H54 (cell line): Measurements from ENCODE around the gene TP53RK.
A peak's percentile ranks its signal among the peaks of the same experiment; 100 is the strongest.

Experiments used
- DNase-seq: peaks from one replicate; pipeline ENCODE4 v3.0.0; 2011; ENCODE audit warnings: low spot score, mixed read lengths; ENCODE audit not compliant: insufficient read length
- FAIRE-seq: peaks from 3 replicates; lab custom pipeline; 2011; peaks lifted over from hg19 to GRCh38; lab: Jason Lieb, UNC
- POLR2A ChIP-seq: IDR thresholded peaks from 2 replicates; pipeline ENCODE4 v1.6.1; 2011; ENCODE audit warnings: low read depth, mild to moderate bottlenecking, low read length

Gene TP53RK

DNA sequence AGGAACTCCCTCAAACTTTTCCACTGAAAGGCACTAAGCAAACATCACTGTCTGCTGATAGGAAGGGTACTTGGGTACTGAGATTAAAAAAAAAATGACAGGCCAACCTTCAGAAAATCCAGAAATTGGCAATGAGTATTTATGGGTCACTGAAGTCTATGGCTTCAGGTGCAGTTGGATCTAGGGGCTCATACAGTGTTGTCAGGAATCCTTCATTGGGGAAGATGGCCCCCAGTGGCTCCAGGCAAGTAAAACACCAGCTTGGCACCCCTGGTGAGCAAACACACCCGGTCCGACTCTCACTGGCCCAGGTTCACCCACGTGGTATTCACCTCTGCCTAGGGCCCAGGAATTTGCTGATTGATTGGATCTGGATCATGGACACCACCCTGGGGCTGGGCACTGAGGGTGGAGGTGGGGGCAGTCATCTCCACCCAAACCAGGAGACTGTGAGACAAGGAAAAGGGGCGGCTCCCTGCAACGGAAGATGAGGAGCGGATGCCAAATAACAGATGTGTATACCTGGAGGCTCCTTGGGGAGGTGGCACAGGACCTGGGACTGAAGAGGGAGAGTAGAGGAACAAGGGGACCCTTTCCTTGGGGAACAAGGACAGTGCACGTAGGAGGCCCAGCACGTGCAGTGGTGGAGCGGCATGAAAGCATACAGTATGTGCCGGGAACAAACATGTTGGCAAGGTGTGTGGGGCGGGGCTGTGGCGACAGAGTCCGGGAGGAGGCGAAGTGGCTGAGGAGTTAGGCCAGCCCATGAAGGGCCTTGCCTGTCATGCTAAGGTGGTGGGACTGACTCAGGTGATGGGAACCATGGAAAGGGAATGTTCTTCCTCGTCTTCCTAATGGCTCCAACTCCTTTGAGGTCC lies 25.0 kb upstream of the TP53RK start:
- TF ChIP-seq POLR2A = no peak
- DNase-seq (no peak), FAIRE-seq (no peak)

GRCh38 chr20:46712056-46712636 lies 22.9 kb upstream of the TP53RK start:
- no peak for FAIRE-seq
- no peak for DNase-seq
- TF ChIP-seq POLR2A = no peak

DNA sequence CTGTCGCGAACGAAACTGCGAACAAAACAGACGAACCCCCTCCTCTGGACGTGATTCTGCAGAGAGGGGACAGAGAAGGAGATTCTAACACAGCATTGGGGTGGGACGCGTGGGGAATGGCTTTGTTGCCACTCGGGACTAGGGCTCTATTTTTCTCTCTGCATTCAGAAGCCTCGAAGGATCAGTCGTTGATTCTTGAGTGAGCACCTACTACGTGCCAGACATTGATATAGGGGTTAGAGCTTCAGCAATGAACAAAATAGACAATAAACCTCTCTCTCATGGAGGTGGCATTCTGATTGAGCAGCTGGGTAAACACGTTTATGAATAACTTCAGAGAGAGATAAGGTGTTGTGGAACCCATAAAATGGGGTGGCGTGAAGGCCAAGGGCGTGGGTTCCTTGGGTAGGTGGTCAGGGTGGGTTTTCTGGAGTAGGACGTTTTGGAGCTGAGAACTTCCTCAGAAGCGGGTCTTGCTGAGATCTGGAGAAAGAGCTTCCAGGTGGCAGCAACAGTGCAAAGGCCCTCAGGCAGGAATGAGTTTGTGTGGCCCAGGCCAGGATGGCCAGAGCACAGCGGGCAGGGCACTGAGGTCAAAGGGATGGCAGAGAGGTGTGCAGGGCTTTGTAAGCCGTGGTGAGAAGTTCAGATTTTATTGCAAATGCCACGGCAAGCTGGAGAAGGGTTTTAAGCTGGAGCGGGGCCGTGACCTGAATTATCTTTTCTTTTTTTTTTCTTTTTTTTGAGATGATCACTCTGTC lies 21.1 kb upstream of the TP53RK start:
- no peak for DNase-seq
- FAIRE-seq = no peak
- TF ChIP-seq POLR2A = no peak

- DNase-seq (no peak), FAIRE-seq (no peak)
- TF ChIP-seq POLR2A = peak; percentile 71; the same call in 1 of the 2 replicates
Measured at GRCh38 chr20:46709459-46710152, 20.4 kb upstream of the TP53RK start, which contains the start of gene SLC2A10. Gene SLC2A10 (plus strand): TSS chr20:46709649. CDS start chr20:46709737, 88 bp downstream.

GRCh38 chr20:46709055-46709458 lies 19.8 kb upstream of the TP53RK start:
- no peak for DNase-seq
- TF ChIP-seq POLR2A = no peak

GRCh38 chr20:46708172-46708860 lies 19.1 kb upstream of the TP53RK start:
- FAIRE-seq (no peak), DNase-seq (no peak)
- no peak for TF ChIP-seq POLR2A

More at GRCh38 chr20:46709055-46709458, 19.8 kb upstream of the TP53RK start:
- no peak for FAIRE-seq

DNA sequence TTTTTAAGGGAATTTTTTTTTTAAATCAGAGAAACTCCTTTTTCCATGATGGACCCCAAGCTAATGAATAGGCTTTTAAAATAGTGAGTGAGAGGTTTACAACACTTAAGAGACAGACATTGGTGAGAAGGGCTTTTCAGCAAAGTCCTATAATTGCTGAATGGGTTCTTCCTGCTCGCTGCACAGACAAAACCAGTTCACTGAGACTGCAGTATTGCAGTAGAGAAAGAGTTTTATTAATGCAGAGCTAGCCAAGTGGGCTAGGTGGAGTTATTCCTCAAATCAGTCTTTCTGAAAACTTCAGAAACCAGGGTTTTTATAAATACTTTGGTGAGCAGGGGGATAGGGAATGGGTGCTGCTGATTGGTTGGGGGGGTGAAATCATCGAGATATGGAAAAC lies 17.0 kb upstream of the TP53RK start:
- TF ChIP-seq POLR2A = no peak
- FAIRE-seq (no peak), DNase-seq (no peak)

DNA sequence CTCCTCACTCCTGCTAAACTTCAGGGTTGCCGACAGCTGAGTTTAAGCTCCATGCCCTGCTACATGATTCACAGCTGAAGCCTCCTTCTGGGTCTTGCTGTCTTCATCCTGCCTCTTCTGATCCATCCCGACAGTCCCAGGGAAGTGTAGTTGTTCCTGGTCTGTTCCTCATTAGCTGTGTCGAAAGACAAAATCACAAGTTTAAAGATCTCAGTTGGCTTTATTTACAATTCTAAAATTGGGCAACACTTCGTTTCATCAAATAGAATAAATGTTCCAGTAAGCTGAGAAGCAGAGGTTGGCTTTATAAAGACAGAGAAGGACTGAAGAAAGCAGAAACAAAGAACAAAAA lies 16.1 kb upstream of the TP53RK start:
- FAIRE-seq (no peak), DNase-seq (no peak)
- no peak for TF ChIP-seq POLR2A

DNA sequence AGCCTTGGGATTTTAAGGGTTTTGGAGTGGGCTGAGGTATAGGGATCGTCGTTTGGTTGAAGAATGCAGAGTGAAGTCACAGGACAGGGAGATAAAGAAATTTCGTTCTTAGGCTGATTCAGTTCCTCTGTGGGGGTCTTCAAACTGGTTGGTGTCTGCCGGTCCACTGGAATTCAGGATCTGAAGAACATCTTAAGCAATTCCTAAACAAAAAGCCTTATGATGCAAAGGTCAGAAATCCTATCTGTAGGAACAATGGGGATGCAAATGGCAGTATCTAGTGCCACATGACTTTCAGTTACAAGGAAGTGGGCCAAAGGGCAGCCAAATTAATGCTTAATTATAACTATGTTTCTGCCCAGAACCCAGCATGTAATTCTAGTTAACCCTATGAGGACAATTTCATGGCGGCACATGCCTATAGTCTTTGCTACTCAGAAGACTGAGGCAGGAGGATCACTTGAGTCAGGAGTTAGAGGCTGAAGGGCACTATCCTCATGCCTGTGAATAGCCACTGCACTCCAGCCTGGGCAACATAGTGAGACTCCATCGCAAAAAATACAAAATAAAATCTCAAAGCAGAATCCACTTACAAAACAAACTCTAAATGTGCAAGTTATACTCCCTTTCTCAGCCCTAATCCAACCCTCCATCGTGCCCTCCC lies 15.6 kb upstream of the TP53RK start:
- FAIRE-seq (no peak), DNase-seq (no peak)
- no peak for TF ChIP-seq POLR2A

DNA sequence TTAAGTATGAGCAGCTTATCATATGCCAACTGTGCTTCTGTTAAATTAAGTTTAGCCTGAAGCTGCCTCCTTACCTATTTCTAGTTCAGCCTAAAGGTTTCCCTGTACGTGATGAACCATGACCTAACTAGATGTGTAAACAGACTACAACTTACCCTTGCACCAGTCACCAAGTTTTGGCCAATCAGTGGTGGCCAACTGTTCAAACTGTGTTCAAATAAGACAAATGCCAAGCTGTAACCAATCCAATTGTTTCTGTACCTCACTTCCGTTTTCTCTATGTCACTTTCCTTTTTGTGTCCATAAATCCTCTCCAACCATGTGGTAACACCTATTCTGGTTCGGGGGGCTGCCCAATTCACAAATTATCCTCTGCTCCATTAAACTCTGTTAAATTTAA lies 14.2 kb upstream of the TP53RK start:
- DNase-seq (no peak), FAIRE-seq (no peak)
- no peak for TF ChIP-seq POLR2A

DNA sequence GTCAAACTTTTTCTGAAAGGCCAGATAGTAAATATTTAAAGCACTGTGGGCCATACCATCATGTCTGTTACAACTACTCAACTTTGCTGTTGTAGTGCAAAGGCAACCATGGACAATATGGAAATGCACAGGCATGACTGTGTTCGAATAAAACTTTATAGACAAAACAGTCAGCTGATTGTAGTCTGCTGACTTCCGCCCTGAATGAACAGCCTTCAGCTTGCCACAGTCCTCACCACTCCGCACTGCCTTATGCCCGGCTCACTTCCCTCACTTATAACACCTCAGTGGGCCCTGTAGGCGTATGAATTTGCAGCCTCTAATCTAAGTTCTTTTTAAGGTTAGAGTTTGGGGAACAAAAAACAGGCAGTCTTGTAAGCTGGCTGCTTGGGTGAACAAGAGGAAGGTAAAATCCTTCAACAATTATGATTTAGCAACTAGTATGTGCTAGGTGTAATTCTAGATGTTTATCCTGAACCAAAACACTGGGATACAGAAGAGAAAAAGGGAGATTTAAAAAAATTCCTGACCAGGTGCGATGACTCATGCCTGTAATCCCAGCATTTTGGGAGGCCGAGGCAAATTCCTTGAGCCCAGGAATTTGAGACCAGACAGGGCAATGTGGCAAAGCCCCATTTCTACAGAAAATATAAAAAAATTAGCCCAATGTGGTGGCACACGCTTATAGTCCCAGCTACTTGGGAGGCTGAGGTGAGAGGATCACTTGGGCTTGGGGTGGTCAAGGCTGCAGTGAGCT lies 13.4 kb upstream of the TP53RK start:
- TF ChIP-seq POLR2A = no peak
- DNase-seq (no peak), FAIRE-seq (no peak)

DNA sequence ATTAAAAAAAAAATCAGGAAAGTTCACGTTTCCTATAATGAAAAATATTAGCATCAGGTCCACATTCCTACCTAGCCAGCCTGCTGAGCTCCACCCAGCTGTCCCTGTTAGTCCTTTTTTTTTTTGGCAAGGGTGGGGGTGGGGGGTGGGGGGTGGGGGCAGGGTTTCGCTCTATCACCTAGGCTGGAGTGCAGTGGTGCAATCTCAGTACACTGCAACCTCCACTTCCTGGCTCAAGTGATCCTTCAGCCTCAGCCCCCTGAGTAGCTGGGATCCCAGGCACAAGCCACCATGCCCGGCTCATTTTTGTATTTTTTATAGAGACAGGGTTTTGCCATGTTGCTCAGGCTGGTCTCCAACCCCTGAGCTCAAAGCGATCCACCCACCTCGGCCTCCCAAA lies 12.7 kb upstream of the TP53RK start:
- no peak for TF ChIP-seq POLR2A
- no peak for FAIRE-seq
- no peak for DNase-seq

DNA sequence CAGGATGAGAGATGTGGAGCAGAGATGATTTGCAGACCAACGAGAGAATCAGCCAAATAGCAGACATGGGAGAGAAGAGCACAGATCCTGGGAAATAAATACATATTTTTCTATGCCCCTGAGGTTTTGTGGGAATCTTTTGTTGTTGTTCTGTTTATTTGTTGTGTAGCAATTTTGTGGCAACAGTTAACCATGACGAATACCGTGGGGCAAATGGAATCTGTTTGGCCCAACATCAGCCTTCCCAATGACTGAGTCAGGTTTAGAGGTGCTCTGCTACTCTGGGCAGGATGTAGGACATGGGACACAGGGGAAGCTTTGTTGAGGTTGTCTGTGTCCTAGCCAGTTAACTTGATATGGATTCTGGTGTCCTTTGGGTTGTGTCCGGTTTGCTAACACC lies 12.3 kb upstream of the TP53RK start:
- no peak for TF ChIP-seq POLR2A
- no peak for DNase-seq
- FAIRE-seq = no peak
